Kidney capillary endothelial cell (primary cell): ENCODE data around the gene CNPY2.
A peak's percentile ranks its signal among the peaks of the same experiment; 100 is the strongest.
"Not testable (repeated sequence)": the region's sequence is repeated elsewhere in the genome, so short reads cannot be mapped to it uniquely, and the experiment has no call there.

Experiments
- DNase-seq: peaks from one replicate; pipeline ENCODE4 v3.0.0-alpha.2; 2018; ENCODE audit warnings: low spot score

Gene CNPY2

GRCh38 chr12:56297400-56297799 lies 18.4 kb downstream of the CNPY2 start:
- DNase-seq = no peak

- no peak for DNase-seq
Measured at GRCh38 chr12:56296295-56296694, 19.5 kb downstream of the CNPY2 start.

- no peak for DNase-seq
Measured at GRCh38 chr12:56293795-56294194, 22.0 kb downstream of the CNPY2 start.

- DNase-seq = no peak
Measured at GRCh38 chr12:56288705-56289387, 26.9 kb downstream of the CNPY2 start.

GRCh38 chr12:56286044-56286830 lies 29.6 kb downstream of the CNPY2 start:
- DNase-seq = no peak

GRCh38 chr12:56284263-56284662 lies 31.5 kb downstream of the CNPY2 start:
- DNase-seq = not testable (repeated sequence)

GRCh38 chr12:56282579-56282978 lies 33.2 kb downstream of the CNPY2 start:
- DNase-seq = no peak

GRCh38 chr12:56282030-56282429 lies 33.8 kb downstream of the CNPY2 start:
- no peak for DNase-seq

- DNase-seq = no peak
Measured at GRCh38 chr12:56280849-56281248, 34.9 kb downstream of the CNPY2 start.

- DNase-seq = no peak
Measured at GRCh38 chr12:56278905-56279304, 36.9 kb downstream of the CNPY2 start.

GRCh38 chr12:56274299-56274698 lies 41.5 kb downstream of the CNPY2 start:
- no peak for DNase-seq

GRCh38 chr12:56272468-56272867 lies 43.3 kb downstream of the CNPY2 start:
- not testable (repeated sequence) for DNase-seq

- DNase-seq = no peak
Measured at GRCh38 chr12:56271031-56271430, 44.8 kb downstream of the CNPY2 start.

GRCh38 chr12:56267443-56268071 lies 48.2 kb downstream of the CNPY2 start:
- DNase-seq = no peak

- peak; percentile 71 for DNase-seq
Measured at GRCh38 chr12:56266693-56267442, 48.9 kb downstream of the CNPY2 start, which contains the start of gene COQ10A. COQ10A (plus strand) TSS chr12:56266942; CDS start chr12:56267119, 177 bp downstream.

GRCh38 chr12:56266068-56266692 lies 49.6 kb downstream of the CNPY2 start:
- DNase-seq = not testable (repeated sequence)

- DNase-seq = not testable (repeated sequence)
Measured at GRCh38 chr12:56262955-56263354, 52.8 kb downstream of the CNPY2 start.

- DNase-seq = no peak
Measured at GRCh38 chr12:56261503-56262232, 54.1 kb downstream of the CNPY2 start.

- no peak for DNase-seq
Measured at GRCh38 chr12:56260921-56261320, 54.9 kb downstream of the CNPY2 start.

GRCh38 chr12:56260380-56260779 lies 55.4 kb downstream of the CNPY2 start:
- no peak for DNase-seq
